ENCODE results near the gene QPCTL. TPM values are rescaled to one million over a fixed set of nuclear protein-coding genes. Genes with fewer than 3 reads are reported as not detected.

The QPCTL gene
- polyA plus RNA-seq (2012; ENCODE audit: insufficient read length, low read depth): 18.7 TPM

- TF ChIP-seq SIN3A (IDR thresholded peaks at IDR 0.05; ENCODE audit: borderline replicate concordance, insufficient read depth, low read length) (peak; percentile 43; the same call in 1 of the 2 replicates), TAF1 (IDR thresholded peaks at IDR 0.05; ENCODE audit: borderline replicate concordance, insufficient read depth, low read length) (peak; percentile 26; the same call in 1 of the 2 replicates), FOXP2 (optimal IDR thresholded peaks at IDR 0.05; ENCODE audit: borderline replicate concordance, extremely low read depth, extremely low read length, insufficient read depth) (no peak)
Observed at GRCh38 chr19:45692187-45693105, at the start of gene QPCTL. QPCTL (plus strand) TSS chr19:45692666; CDS start chr19:45692704, 38 bp downstream.

DNA sequence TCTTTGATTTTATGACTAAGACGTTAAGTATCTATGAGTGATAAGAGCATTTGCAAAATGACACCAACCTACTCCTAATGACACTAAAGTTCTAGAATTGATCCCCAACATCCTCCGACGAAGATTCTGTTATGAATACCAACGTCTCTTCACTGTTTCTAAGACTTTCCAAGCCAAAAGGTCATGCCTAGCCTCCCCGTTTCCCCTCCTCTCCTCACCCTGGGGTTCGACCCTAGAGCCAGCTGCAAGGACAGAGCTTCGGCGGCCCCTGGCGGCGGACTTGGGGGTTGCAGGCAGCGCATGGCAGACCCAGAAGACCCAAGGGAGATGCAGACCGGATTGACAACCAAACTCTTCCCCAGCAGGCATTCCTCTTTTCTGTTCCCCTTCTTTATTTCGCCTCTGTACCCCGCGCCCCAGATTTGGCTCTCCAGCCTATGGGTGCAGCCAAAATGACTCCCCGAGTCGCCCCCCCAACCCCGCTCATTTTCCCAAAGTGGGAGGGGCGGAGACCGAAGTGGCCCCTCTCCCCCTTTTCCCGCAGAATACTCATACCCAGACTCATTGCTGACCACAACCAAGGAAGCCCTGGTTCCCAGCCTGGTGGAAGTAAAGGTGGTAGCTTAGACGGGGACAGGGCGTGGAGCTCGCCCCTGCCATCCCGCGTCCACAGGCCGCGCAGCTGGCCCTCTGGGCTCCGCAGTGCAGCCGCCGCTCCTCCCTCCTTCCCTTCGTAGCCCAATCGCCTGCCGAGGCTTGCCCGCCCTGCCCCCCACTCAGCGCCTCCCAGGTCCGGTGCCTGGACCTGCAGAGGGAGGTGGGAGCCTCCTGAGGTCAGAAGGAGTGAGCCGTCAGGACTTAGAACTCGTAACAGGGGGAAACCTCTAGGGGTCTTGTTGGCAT is 49.2 kb upstream of the QPCTL start:
- TF ChIP-seq TAF1 (IDR thresholded peaks at IDR 0.05; ENCODE audit: borderline replicate concordance, insufficient read depth, low read length): no peak
- TF ChIP-seq FOXP2 (optimal IDR thresholded peaks at IDR 0.05; ENCODE audit: borderline replicate concordance, extremely low read depth, extremely low read length, insufficient read depth): peak; percentile 77

- no peak for TF ChIP-seq POLR2AphosphoS5 (IDR thresholded peaks at IDR 0.05; ENCODE audit: low read depth, low read length)
- TF ChIP-seq REST (IDR thresholded peaks at IDR 0.05; ENCODE audit: insufficient read depth in 1 of 2, low read depth in 2 of 2, low read length in 2 of 2): no peak
- no peak for TF ChIP-seq TAF1 (IDR thresholded peaks at IDR 0.05; ENCODE audit: borderline replicate concordance, insufficient read depth, low read length)
- no peak for TF ChIP-seq FOXP2 (optimal IDR thresholded peaks at IDR 0.05; ENCODE audit: borderline replicate concordance, extremely low read depth, extremely low read length, insufficient read depth)
- no peak for TF ChIP-seq SIN3A (IDR thresholded peaks at IDR 0.05; ENCODE audit: borderline replicate concordance, insufficient read depth, low read length)
Observed at GRCh38 chr19:45643927-45644771, 48.3 kb upstream of the QPCTL start.

DNA sequence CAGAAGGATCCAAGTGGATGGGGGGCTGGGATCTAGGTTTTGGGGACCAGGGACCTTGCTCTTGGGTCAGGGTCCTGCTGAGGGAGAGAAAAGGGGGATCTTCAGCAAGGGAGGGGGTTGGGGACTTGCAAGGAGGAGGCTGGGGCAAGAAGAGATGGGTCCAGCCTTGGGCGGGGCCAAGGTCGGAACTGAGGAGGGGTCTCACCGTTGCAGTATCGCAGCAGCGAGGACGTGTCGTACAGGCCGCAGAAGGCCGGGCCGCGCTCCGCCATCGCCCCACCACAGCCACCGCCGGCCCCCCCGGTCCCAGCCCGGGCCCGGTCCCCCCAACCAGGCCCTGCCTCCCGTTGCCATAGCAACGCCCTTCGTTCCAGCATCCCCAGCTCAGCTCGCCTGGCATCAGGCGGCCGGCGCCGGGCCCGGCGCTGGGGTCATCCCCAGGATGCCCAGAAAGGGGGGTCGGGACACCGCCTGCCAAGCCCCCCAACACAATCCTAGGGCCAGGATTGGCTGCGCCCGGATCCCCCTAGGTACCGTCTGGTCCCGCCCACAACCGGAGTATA is 47.3 kb upstream of the QPCTL start:
- TF ChIP-seq REST (IDR thresholded peaks at IDR 0.05; ENCODE audit: insufficient read depth in 1 of 2, low read depth in 2 of 2, low read length in 2 of 2) (no peak), TAF1 (IDR thresholded peaks at IDR 0.05; ENCODE audit: borderline replicate concordance, insufficient read depth, low read length) (no peak), POLR2AphosphoS5 (IDR thresholded peaks at IDR 0.05; ENCODE audit: low read depth, low read length) (no peak), SIN3A (IDR thresholded peaks at IDR 0.05; ENCODE audit: borderline replicate concordance, insufficient read depth, low read length) (no peak), FOXP2 (optimal IDR thresholded peaks at IDR 0.05; ENCODE audit: borderline replicate concordance, extremely low read depth, extremely low read length, insufficient read depth) (no peak)

GRCh38 chr19:45645631-45646344 is 46.7 kb upstream of the QPCTL start:
- no peak for TF ChIP-seq SIN3A (IDR thresholded peaks at IDR 0.05; ENCODE audit: borderline replicate concordance, insufficient read depth, low read length)
- no peak for TF ChIP-seq TAF1 (IDR thresholded peaks at IDR 0.05; ENCODE audit: borderline replicate concordance, insufficient read depth, low read length)
- peak; percentile 75 for TF ChIP-seq FOXP2 (optimal IDR thresholded peaks at IDR 0.05; ENCODE audit: borderline replicate concordance, extremely low read depth, extremely low read length, insufficient read depth)
- no peak for TF ChIP-seq REST (IDR thresholded peaks at IDR 0.05; ENCODE audit: insufficient read depth in 1 of 2, low read depth in 2 of 2, low read length in 2 of 2)

All from PFSK-1 (cell line).